ENCODE data around the gene TMEM63B. TPM values are rescaled to one million over a fixed set of nuclear protein-coding genes. Genes with fewer than 3 reads are reported as not detected.

The TMEM63B gene
- total and polyA plus RNA-seq, 9 of the 15 experiments (the other 6 are each of a cell fraction or from before 2014, with no cell fraction given) = 0.14 to 39.4 (median 14.4) TPM

DNA sequence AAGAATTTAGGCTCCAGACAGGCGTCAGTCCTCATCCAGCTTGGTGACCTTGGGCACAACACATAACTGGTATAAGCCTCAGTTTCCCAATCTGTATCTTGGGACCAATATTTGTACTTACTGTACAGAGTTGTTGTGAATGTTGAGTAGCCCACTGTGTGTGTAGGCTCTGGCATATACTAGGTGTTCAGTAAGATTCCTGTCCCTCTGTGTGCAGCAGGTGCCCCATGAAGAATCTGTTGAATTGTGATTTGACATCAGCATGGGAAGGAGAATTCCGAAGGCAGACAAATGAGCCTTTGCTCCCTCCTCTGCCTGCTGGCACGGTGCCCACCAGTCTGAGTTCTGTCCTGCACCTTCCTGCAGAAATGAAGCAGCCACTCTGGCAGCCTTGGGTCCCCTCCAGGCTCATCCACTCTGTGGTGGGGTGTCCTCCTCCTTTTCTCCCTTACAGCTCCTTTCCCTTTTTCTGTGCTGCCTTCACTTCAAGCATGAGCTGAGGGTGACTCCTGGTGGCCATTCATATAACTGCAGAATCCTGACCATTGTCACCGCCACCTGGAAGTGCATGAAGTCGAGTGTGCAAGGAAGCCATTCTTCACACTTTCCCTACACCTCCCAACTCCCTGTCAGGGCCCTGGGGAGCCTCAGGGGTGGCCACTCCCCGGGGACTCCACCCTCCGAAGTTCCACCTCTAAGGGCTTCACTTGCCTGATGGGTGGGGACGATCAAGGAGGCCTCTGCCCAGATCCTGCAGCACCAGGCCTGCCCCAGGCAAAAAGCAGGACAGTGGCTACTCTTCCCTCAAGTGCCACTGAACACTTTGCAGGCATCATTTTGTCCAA, 48.3 kb upstream of the TMEM63B start (continued):
- TF ChIP-seq ETS2 (tag; IDR thresholded peaks at IDR 0.05; ENCODE audit: borderline replicate concordance, poor library complexity, severe bottlenecking) = no peak
- TF ChIP-seq SMC3 (conservative IDR thresholded peaks at IDR 0.05; ENCODE audit: insufficient read depth, low read depth, low read length) = peak; percentile 99
- peak; percentile 21; the same call in 1 of the 2 replicates for TF ChIP-seq BHLHE40 (IDR thresholded peaks at IDR 0.05; ENCODE audit: low read length)
- TF ChIP-seq, protein P1, sequence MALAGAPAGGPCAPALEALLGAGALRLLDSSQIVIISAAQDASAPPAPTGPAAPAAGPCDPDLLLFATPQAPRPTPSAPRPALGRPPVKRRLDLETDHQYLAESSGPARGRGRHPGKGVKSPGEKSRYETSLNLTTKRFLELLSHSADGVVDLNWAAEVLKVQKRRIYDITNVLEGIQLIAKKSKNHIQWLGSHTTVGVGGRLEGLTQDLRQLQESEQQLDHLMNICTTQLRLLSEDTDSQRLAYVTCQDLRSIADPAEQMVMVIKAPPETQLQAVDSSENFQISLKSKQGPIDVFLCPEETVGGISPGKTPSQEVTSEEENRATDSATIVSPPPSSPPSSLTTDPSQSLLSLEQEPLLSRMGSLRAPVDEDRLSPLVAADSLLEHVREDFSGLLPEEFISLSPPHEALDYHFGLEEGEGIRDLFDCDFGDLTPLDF (CRISPR knock-in tag; IDR thresholded peaks at IDR 0.05) = no peak
- TF ChIP-seq MYBL2 (IDR thresholded peaks at IDR 0.05; ENCODE audit: low read depth) = no peak
- no peak for TF ChIP-seq MYBL2 (CRISPR knock-in tag; IDR thresholded peaks at IDR 0.05; ENCODE audit: borderline replicate concordance)
- TF ChIP-seq RFX1 (IDR thresholded peaks at IDR 0.05) = no peak
- no peak for TF ChIP-seq RBM22 (IDR thresholded peaks at IDR 0.05; ENCODE audit: low read depth, low read length, poor library complexity, severe bottlenecking)
- no peak for TF ChIP-seq ZNF551 (CRISPR knock-in tag; IDR thresholded peaks at IDR 0.05)
- TF ChIP-seq PURB (CRISPR knock-in tag; IDR thresholded peaks at IDR 0.05; ENCODE audit: low read depth) = no peak
- no peak for TF ChIP-seq ZNF830 (CRISPR knock-in tag; IDR thresholded peaks at IDR 0.05)
- no peak for TF ChIP-seq SUPT5H (IDR thresholded peaks at IDR 0.05)
- TF ChIP-seq NR2C2 (CRISPR knock-in tag; IDR thresholded peaks at IDR 0.05) = peak; percentile 39; the same call in 1 of the 2 replicates
- no peak for TF ChIP-seq NR2C2 (tag; IDR thresholded peaks at IDR 0.05)
- no peak for TF ChIP-seq NFATC3 (IDR thresholded peaks at IDR 0.05)
- TF ChIP-seq, protein P2, sequence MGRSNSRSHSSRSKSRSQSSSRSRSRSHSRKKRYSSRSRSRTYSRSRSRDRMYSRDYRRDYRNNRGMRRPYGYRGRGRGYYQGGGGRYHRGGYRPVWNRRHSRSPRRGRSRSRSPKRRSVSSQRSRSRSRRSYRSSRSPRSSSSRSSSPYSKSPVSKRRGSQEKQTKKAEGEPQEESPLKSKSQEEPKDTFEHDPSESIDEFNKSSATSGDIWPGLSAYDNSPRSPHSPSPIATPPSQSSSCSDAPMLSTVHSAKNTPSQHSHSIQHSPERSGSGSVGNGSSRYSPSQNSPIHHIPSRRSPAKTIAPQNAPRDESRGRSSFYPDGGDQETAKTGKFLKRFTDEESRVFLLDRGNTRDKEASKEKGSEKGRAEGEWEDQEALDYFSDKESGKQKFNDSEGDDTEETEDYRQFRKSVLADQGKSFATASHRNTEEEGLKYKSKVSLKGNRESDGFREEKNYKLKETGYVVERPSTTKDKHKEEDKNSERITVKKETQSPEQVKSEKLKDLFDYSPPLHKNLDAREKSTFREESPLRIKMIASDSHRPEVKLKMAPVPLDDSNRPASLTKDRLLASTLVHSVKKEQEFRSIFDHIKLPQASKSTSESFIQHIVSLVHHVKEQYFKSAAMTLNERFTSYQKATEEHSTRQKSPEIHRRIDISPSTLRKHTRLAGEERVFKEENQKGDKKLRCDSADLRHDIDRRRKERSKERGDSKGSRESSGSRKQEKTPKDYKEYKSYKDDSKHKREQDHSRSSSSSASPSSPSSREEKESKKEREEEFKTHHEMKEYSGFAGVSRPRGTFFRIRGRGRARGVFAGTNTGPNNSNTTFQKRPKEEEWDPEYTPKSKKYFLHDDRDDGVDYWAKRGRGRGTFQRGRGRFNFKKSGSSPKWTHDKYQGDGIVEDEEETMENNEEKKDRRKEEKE (IDR thresholded peaks at IDR 0.05; ENCODE audit: borderline replicate concordance in 1 of 2, control insufficient read depth in 1 of 2, low read depth in 2 of 2, low read length in 1 of 2) = no peak
